Measurements from ENCODE around the gene NUTM2G.
"Not testable (repeated sequence)": the region's sequence is repeated elsewhere in the genome, so short reads cannot be mapped to it uniquely, and the experiment has no call there.

- TF ChIP-seq ESRRG (CRISPR knock-in tag; IDR thresholded peaks at IDR 0.05); PATZ1 (CRISPR knock-in tag; IDR thresholded peaks at IDR 0.05; ENCODE audit: borderline replicate concordance); ARNTL (CRISPR knock-in tag; IDR thresholded peaks at IDR 0.05; ENCODE audit: borderline replicate concordance, low read depth); ZFP3 (CRISPR knock-in tag; IDR thresholded peaks at IDR 0.05); ZFP30 (CRISPR knock-in tag; IDR thresholded peaks at IDR 0.05); CSDC2 (CRISPR knock-in tag; IDR thresholded peaks at IDR 0.05); SNAI2 (CRISPR knock-in tag; IDR thresholded peaks at IDR 0.05); PPARA (CRISPR knock-in tag; IDR thresholded peaks at IDR 0.05; ENCODE audit: borderline replicate concordance): not testable (repeated sequence)
Observed at GRCh38 chr9:96920803-96921202, 7.8 kb upstream of the NUTM2G start.
